DND-41 (cell line): ENCODE results near the gene UTRN.

Experiments used
- ATAC-seq: fragments of 200-7000 bp; cut with Tn5 transposase; 3 replicates; pipeline ENCODE4 v1.9.1; 2021; ENCODE audit warnings: low read depth; ENCODE audit not compliant: insufficient read depth
- DNase-seq: peaks from one replicate; pipeline ENCODE4 v3.0.0-alpha.2; 2020
- H2AFZ ChIP-seq: 2 replicates; pipeline ENCODE4 v1.6.0; 2012; ENCODE audit warnings: low read depth, low read length
- H3K27ac ChIP-seq: 2 replicates; pipeline ENCODE4 v1.5.1; 2012; ENCODE audit warnings: low read length, inconsistent platforms
- H3K27me3 ChIP-seq: fragments of 200-600 bp; sonication (generic); 2 replicates; pipeline ENCODE4 v1.6.0; 2012; ENCODE audit warnings: low read length, mild to moderate bottlenecking, inconsistent platforms; ENCODE audit not compliant: insufficient read depth, poor library complexity
- H3K36me3 ChIP-seq: 2 replicates; pipeline ENCODE4 v1.5.1; 2012; ENCODE audit warnings: low read length, inconsistent platforms; ENCODE audit not compliant: insufficient read depth
- H3K4me1 ChIP-seq: 2 replicates; pipeline ENCODE4 v1.5.1; 2012; ENCODE audit warnings: mild to moderate bottlenecking, low read length; ENCODE audit not compliant: insufficient read depth
- H3K4me2 ChIP-seq: 2 replicates; pipeline ENCODE4 v1.6.0; 2012; ENCODE audit warnings: mild to moderate bottlenecking, moderate library complexity, low read length, inconsistent platforms; ENCODE audit not compliant: insufficient read depth
- H3K4me3 ChIP-seq, 2 experiments: fragments of 200-600 bp in 1 of 2; shearing (Covaris generic) in 1 of 2; 2 replicates each; pipeline ENCODE4 v1.5.1; 2012 to 2016; ENCODE audit warnings: inconsistent platforms in 2 of 2, low read length in 2 of 2, mild to moderate bottlenecking in 2 of 2, low read depth in 1 of 2, moderate library complexity in 1 of 2
- H3K79me2 ChIP-seq: 2 replicates; pipeline ENCODE4 v1.6.0; 2012; ENCODE audit warnings: low read length, inconsistent platforms; ENCODE audit not compliant: insufficient read depth
- H3K9ac ChIP-seq: 2 replicates; pipeline ENCODE4 v1.6.0; 2012; ENCODE audit warnings: low read depth, mild to moderate bottlenecking, inconsistent platforms, low read length, moderate library complexity
- H3K9me3 ChIP-seq: 2 replicates; pipeline ENCODE4 v1.5.1; 2012; ENCODE audit warnings: low read length, moderate library complexity, mild to moderate bottlenecking, inconsistent platforms; ENCODE audit not compliant: insufficient read depth, severe bottlenecking
- H4K20me1 ChIP-seq: 2 replicates; pipeline ENCODE4 v1.6.0; 2012; ENCODE audit warnings: low read length; ENCODE audit not compliant: insufficient read depth
- EZH2 ChIP-seq: IDR thresholded peaks from 3 replicates; pipeline ENCODE4 v1.6.1; 2012; ENCODE audit warnings: borderline replicate concordance, low read depth, mild to moderate bottlenecking, moderate library complexity, low read length, inconsistent platforms; ENCODE audit not compliant: severe bottlenecking
- TF ChIP-seq, protein P1 (sequence below): IDR thresholded peaks from 2 replicates; pipeline ENCODE4 v1.5.1; 2012; ENCODE audit warnings: borderline replicate concordance, low read length, moderate library complexity, mild to moderate bottlenecking; ENCODE audit not compliant: poor library complexity, severe bottlenecking; ENCODE audit errors: extremely low read depth

The UTRN gene

DNA sequence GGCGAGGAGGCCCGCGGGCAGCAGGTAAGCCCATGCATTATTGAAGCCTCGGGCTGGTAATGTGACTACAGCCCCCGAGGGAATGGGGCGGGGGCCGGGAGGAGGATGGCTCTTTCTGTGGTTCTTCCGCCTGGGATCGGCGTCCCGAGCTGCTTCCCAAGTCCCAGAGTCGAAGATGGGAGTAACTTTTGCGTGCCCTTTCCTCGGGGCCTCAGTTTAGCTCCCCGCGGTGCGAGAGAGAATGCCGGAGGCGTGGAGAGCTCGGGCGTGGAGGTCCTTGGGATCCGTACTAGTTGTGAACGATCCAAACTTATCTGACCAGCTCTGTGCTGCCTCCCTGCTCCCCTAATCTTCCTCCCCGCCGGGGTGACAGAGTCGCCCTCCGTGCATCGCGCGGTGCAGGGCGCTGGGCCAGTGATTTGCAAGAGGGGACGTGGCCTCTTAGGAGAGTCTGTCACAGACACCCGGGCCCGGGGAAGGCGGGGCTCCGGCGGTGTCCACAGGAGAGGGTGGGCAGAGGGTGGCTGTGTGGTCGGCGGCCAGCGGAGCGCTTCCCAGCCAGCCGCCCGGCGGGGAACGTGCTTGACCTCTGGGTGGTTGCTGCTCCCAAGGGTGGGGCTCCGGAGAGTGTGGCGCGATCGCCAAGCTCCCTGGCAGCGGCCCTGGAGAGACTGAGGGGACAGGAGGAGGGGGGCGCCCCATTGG, 815 bp downstream of the UTRN start:
- TF ChIP-seq, protein P1, sequence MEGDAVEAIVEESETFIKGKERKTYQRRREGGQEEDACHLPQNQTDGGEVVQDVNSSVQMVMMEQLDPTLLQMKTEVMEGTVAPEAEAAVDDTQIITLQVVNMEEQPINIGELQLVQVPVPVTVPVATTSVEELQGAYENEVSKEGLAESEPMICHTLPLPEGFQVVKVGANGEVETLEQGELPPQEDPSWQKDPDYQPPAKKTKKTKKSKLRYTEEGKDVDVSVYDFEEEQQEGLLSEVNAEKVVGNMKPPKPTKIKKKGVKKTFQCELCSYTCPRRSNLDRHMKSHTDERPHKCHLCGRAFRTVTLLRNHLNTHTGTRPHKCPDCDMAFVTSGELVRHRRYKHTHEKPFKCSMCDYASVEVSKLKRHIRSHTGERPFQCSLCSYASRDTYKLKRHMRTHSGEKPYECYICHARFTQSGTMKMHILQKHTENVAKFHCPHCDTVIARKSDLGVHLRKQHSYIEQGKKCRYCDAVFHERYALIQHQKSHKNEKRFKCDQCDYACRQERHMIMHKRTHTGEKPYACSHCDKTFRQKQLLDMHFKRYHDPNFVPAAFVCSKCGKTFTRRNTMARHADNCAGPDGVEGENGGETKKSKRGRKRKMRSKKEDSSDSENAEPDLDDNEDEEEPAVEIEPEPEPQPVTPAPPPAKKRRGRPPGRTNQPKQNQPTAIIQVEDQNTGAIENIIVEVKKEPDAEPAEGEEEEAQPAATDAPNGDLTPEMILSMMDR: no peak
- no peak for TF ChIP-seq EZH2
- peak overlapping the region; percentile 89 for H2AFZ ChIP-seq
- H3K27me3 ChIP-seq: no peaks in the 10 kb centered on the region
- peak; percentile 58 for ATAC-seq
- no peaks in the 10 kb centered on the region for H3K9me3 ChIP-seq
- H3K4me2 ChIP-seq: peak overlapping the region; percentile 83
- peak overlapping the region; percentile 93 to 98 for H3K4me3 ChIP-seq
- H3K4me1 ChIP-seq: peaks cover 31% of the 10 kb centered on the region
- 0 out of 2 replicates have a peak, but pooled peaks cover 5% of the 10 kb centered on the region for H4K20me1 ChIP-seq
- H3K9ac ChIP-seq: peak overlapping the region; percentile 88
- H3K27ac ChIP-seq: peak overlapping the region; percentile 76
- DNase-seq: peak; percentile 51
- H3K36me3 ChIP-seq: no peaks in the 10 kb centered on the region
- peaks cover 35% of the 10 kb centered on the region for H3K79me2 ChIP-seq

DNA sequence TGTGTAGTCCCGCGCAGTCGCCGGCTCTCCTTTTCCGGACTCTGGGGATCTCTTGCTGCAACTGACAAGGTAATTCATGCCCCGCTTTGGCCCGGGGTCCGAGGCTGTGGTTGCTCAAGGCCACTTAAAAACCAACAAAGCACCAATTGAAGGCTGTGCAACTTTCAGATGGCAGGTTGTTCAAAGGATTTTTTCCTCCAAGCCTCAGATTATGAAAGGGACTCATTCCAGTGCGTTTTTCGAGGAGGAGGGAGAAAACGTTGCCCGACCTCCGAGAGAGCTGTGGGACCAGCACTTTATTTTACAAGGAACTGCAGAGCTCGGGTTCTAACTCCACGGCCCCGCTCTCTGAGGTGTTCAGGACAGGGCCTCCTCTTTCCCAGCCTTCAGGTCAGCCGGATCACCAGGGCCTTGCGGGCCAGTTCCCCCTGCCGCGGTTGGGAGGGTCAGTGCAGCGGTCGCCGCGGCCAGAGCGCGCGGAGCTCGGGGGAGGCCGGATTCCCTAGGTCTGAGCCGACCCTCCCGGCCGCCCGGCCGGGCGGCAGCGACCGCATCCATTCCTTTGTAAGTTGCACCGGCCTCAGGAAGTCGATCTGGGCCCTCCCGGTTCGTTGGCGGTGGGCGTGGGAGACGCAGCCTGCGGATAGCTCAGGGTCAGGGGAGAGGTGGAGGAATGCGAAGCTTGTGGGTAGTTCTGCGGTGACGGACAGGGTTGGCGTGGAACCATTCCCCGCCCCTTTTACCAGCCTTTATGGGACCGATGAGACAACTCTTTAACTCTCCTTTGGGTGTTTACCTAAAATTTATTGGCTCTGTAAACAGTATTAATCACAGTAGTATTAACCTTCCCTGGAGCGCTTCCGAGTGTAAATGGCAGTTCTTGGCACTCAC, 1.6 kb downstream of the UTRN start:
- H3K4me2 ChIP-seq: peak overlapping the region; percentile 83
- no peak for TF ChIP-seq EZH2
- TF ChIP-seq, protein P1: no peak
- H2AFZ ChIP-seq: peak overlapping the region; percentile 89
- no peak for ATAC-seq
- H3K79me2 ChIP-seq: peaks cover 35% of the 10 kb centered on the region
- no peaks in the 10 kb centered on the region; the same call in 1 of the 2 replicates for H3K36me3 ChIP-seq
- peak; percentile 15 for DNase-seq
- H3K27ac ChIP-seq: peak overlapping the region; percentile 76; the same call in 1 of the 2 replicates
- peak overlapping the region; percentile 93 to 98; a peak in 3 of 4 replicates for H3K4me3 ChIP-seq
- H4K20me1 ChIP-seq: 0 out of 2 replicates have a peak, but pooled peaks cover 5% of the 10 kb centered on the region
- peaks cover 31% of the 10 kb centered on the region for H3K4me1 ChIP-seq
- H3K27me3 ChIP-seq: no peaks in the 10 kb centered on the region
- H3K9me3 ChIP-seq: no peaks in the 10 kb centered on the region
- peak overlapping the region; percentile 88 for H3K9ac ChIP-seq

DNA sequence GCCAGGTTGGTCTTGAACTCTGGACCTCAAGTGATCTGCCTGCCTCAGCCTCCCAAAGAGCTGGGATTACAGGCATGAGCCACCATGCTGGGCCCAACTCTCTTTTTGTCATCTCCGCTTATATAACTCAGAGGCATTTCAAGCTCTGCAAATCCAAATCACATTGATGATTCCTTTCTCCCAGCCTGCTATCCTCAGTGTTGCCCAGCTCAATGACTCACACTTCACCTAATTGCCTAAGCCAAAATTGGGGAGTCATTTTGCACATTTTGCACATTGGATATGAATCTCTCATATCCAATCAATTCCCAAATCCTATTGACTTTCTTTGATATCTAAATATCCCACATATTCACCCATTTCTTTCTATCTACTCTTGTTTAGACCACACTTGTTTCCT, 3.9 kb downstream of the UTRN start:
- DNase-seq (no peak), ATAC-seq (no peak)
- Histone ChIP-seq H4K20me1 (0 out of 2 replicates have a peak, but pooled peaks cover 5% of the 10 kb centered on the region), H3K4me1 (peaks cover 23% of the 10 kb centered on the region), H3K4me3 (no peak overlapping the region), H3K27me3 (no peaks in the 10 kb centered on the region), H3K9me3 (no peaks in the 10 kb centered on the region), H3K27ac (no peak overlapping the region), H3K79me2 (peaks cover 35% of the 10 kb centered on the region), H3K4me2 (no peak overlapping the region), H2AFZ (no peak overlapping the region), H3K9ac (no peak overlapping the region), H3K36me3 (peaks cover 5% of the 10 kb centered on the region; the same call in 1 of the 2 replicates)
- TF ChIP-seq, protein P1: no peak
- TF ChIP-seq EZH2: no peak
